WERI-Rb-1 (cell line): ENCODE results near the gene RAMAC.

Experiments
- DNase-seq: peaks from one replicate; pipeline ENCODE4 v3.0.0-alpha.2; 2020
- H3K27ac ChIP-seq: fragments of 250-450 bp; sonication (Bioruptor Pico); 2 replicates; pipeline ENCODE4 v1.5.1; 2020; ENCODE audit warnings: mild to moderate bottlenecking, moderate library complexity
- H3K27me3 ChIP-seq: fragments of 250-450 bp; sonication (Bioruptor Pico); 2 replicates; pipeline ENCODE4 v1.5.1; 2021; ENCODE audit warnings: mild to moderate bottlenecking, low read depth, moderate library complexity; ENCODE audit not compliant: insufficient read depth, severe bottlenecking
- H3K36me3 ChIP-seq: fragments of 250-450 bp; sonication (Bioruptor Pico); 2 replicates; pipeline ENCODE4 v1.5.1; 2020; ENCODE audit warnings: mild to moderate bottlenecking, moderate library complexity
- H3K4me3 ChIP-seq: 2 replicates; pipeline ENCODE4 v1.5.1; 2011; ENCODE audit warnings: low read depth, mild to moderate bottlenecking, control low read depth, low read length
- H3K9me3 ChIP-seq: fragments of 250-450 bp; sonication (Bioruptor Pico); 2 replicates; pipeline ENCODE4 v1.5.1; 2021; ENCODE audit warnings: mild to moderate bottlenecking, moderate library complexity; ENCODE audit not compliant: severe bottlenecking
- TF ChIP-seq, protein P1 (sequence below): IDR thresholded peaks from 2 replicates; pipeline ENCODE4 v1.5.1; 2011; ENCODE audit warnings: low read depth, mild to moderate bottlenecking, control low read depth, inconsistent platforms, low read length

The RAMAC gene

DNA sequence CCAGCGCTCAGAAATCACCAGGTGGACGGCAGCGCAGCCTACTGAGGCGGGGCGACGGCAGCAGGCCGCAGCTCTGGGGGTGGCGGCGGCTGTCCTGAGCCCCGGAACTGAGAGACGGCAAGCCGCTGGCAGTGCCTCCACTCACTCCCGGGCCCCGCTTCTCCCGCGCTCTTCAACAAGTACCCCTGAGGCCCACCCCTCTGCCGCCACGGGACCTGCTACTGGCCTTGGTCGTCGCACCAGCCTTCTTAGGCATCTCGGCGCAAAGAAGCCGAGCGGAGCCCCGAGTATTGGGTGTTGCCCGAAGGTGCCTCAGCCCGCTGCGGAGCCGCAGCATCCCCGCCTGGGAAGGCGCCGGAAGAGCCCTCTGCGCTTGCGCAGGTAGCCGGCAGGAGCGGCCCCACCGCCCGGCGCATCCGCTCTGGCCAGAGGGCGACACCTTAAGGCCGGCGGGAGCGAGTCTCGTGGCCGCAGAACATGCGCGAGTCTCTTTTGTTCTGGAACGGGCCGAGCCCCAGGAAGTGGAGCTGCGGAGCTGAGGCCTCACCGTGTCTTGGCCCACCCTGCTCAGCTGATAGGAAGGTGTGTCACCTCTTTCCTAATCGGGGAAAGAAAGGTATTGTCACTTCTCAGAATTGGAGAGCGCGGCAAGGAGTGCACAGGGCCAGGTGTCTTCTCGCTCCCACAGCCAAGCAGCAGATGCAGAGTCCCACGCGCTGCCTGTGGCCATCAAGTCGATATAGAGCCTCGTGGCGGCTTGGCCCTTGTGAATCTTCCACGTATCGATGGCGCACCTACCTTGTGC is 25.5 kb downstream of the RAMAC start, which contains the start of gene C15orf40:
Gene C15orf40 (minus strand): TSS at position 369 of the 805 bp plus-strand sequence. CDS start 32 bp downstream, at position 337.
- no peaks in the 10 kb centered on the region for H3K9me3 ChIP-seq
- H3K27me3 ChIP-seq: no peaks in the 10 kb centered on the region
- peak within 1 kb of the TSS; percentile 90 for H3K27ac ChIP-seq
- TF ChIP-seq, protein P1, sequence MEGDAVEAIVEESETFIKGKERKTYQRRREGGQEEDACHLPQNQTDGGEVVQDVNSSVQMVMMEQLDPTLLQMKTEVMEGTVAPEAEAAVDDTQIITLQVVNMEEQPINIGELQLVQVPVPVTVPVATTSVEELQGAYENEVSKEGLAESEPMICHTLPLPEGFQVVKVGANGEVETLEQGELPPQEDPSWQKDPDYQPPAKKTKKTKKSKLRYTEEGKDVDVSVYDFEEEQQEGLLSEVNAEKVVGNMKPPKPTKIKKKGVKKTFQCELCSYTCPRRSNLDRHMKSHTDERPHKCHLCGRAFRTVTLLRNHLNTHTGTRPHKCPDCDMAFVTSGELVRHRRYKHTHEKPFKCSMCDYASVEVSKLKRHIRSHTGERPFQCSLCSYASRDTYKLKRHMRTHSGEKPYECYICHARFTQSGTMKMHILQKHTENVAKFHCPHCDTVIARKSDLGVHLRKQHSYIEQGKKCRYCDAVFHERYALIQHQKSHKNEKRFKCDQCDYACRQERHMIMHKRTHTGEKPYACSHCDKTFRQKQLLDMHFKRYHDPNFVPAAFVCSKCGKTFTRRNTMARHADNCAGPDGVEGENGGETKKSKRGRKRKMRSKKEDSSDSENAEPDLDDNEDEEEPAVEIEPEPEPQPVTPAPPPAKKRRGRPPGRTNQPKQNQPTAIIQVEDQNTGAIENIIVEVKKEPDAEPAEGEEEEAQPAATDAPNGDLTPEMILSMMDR: peak; percentile 82
- DNase-seq: peak; percentile 92
- peaks cover 40% of the 10 kb centered on the region for H3K36me3 ChIP-seq
- H3K4me3 ChIP-seq: peak within 1 kb of the TSS; percentile 67

- peaks cover 37% of the 10 kb centered on the region for H3K36me3 ChIP-seq
- H3K27me3 ChIP-seq: no peaks in the 10 kb centered on the region
- DNase-seq: no peak
- peak overlapping the region; percentile 90 for H3K27ac ChIP-seq
- no peak overlapping the region; the same call in 1 of the 2 replicates for H3K4me3 ChIP-seq
- H3K9me3 ChIP-seq: no peaks in the 10 kb centered on the region
- TF ChIP-seq, protein P1: no peak
These were observed 26.0 kb downstream of the RAMAC start for GRCh38 chr15:83012076-83012426.

DNA sequence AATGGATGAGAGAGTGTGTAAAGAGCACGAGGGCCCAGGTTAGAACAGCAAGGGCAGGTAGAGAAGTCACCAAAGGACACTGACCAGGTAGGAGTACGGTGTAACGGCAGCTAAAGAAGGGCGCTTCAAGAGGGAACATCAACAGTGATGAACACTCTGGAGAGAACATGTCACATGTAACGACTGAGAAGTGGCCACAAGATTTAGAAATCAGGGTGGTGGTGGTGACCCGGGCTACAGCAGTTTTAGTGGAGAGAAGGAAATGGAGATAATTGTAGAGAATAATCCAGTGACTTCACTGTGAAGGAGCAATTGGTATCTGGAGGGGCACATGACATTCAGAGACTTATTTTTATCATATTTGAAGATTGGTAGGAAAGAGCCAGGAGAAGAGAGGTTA is 26.6 kb downstream of the RAMAC start:
- Histone ChIP-seq H3K27ac (no peak overlapping the region), H3K27me3 (no peaks in the 10 kb centered on the region), H3K36me3 (peaks cover 37% of the 10 kb centered on the region), H3K9me3 (no peaks in the 10 kb centered on the region), H3K4me3 (no peak overlapping the region)
- TF ChIP-seq, protein P1: no peak
- DNase-seq: no peak

- no peak for DNase-seq
- no peaks in the 10 kb centered on the region for H3K9me3 ChIP-seq
- no peak overlapping the region for H3K27ac ChIP-seq
- no peaks in the 10 kb centered on the region for H3K27me3 ChIP-seq
- H3K4me3 ChIP-seq: no peak overlapping the region
- TF ChIP-seq, protein P1: no peak
- peaks cover 34% of the 10 kb centered on the region for H3K36me3 ChIP-seq
These were observed 28.2 kb downstream of the RAMAC start for GRCh38 chr15:83014205-83014653.

DNA sequence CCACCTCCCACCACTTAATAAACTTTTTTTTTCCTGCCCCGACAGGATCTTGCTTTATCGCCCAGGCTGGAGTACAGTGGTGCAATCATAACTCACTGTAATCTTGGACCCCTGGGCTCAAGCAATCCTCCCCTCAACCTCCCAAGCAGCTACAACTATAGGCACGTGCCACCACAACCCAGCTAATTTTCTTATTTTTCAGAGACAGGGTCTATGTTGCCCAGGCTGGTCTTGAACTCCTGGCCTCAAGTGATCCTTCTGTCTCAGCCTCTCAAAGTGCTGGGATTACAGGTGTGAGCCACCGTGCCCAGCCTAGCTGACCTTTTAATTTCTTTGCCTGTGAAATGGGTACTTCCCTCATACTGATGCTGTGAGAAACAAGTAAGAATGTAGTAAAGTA is 29.4 kb downstream of the RAMAC start:
- H3K27ac ChIP-seq: no peak overlapping the region
- H3K9me3 ChIP-seq: no peaks in the 10 kb centered on the region
- TF ChIP-seq, protein P1: no peak
- peaks cover 33% of the 10 kb centered on the region for H3K36me3 ChIP-seq
- DNase-seq: no peak
- H3K4me3 ChIP-seq: no peak overlapping the region
- H3K27me3 ChIP-seq: no peaks in the 10 kb centered on the region
